Stimulated activated CD8-positive, alpha-beta memory T cell treated with anti-CD3 and anti-CD28 coated beads, Interleukin-7, amount 100 ng/mL, for 24 hours (primary cell): ENCODE results near the gene EGFR.

ENCODE experiments used
- DNase-seq: peaks from one replicate; pipeline ENCODE4 v3.0.0-alpha.2; 2020; ENCODE audit warnings: low read depth

The EGFR gene

GRCh38 chr7:55127622-55128081 is 108.8 kb downstream of the EGFR start:
- DNase-seq: no peak

GRCh38 chr7:55128693-55129394 is 110.0 kb downstream of the EGFR start:
- DNase-seq: no peak

- no peak for DNase-seq
Observed at GRCh38 chr7:55129541-55130394, 111.0 kb downstream of the EGFR start.

- no peak for DNase-seq
Observed at GRCh38 chr7:55130395-55131141, 111.8 kb downstream of the EGFR start.

- DNase-seq: no peak
Observed at GRCh38 chr7:55131142-55131929, 112.5 kb downstream of the EGFR start.

- no peak for DNase-seq
Observed at GRCh38 chr7:55132550-55132889, 113.7 kb downstream of the EGFR start.

- DNase-seq: no peak
Observed at GRCh38 chr7:55132890-55133551, 114.2 kb downstream of the EGFR start.

GRCh38 chr7:55133630-55134358 is 115.0 kb downstream of the EGFR start:
- DNase-seq: no peak

- DNase-seq: no peak
Observed at GRCh38 chr7:55134359-55134725, 115.5 kb downstream of the EGFR start.

GRCh38 chr7:55134786-55135185 is 116.0 kb downstream of the EGFR start:
- DNase-seq: no peak

- DNase-seq: no peak
Observed at GRCh38 chr7:55135462-55135861, 116.6 kb downstream of the EGFR start.

- DNase-seq: no peak
Observed at GRCh38 chr7:55138663-55139062, 119.8 kb downstream of the EGFR start.

GRCh38 chr7:55140221-55140940 is 121.6 kb downstream of the EGFR start:
- DNase-seq: no peak

- no peak for DNase-seq
Observed at GRCh38 chr7:55140941-55141278, 122.1 kb downstream of the EGFR start.

- no peak for DNase-seq
Observed at GRCh38 chr7:55142919-55143600, 124.2 kb downstream of the EGFR start.

- no peak for DNase-seq
Observed at GRCh38 chr7:55144333-55145317, 125.8 kb downstream of the EGFR start.

GRCh38 chr7:55145606-55146005 is 126.8 kb downstream of the EGFR start:
- DNase-seq: no peak

GRCh38 chr7:55147101-55147500 is 128.3 kb downstream of the EGFR start:
- no peak for DNase-seq
